TTC549 (cell line): Measurements from ENCODE around the gene RNF125.

Source experiments
- FAIRE-seq: peaks from 2 replicates; lab custom pipeline; 2012; peaks lifted over from hg19 to GRCh38; lab: Jason Lieb, UNC

RNF125 gene

DNA sequence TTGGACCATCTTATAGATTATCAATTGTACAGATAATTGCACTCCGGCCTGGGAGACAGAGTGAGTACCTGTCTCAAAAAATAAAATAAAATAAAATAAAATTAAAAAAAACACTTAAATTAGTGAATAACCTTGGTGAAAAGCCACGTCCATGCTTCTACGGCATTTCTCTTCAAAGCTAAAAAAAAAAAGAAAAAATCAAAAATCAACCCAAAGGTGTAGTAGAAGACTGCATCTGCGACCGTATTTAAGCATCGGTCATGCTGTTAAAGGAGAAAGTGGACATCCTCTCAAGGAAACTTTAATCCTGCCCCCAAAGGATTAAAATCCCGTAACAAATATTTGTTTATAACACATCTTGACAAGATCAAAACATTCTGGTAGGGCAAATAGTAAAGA lies 72.7 kb downstream of the RNF125 start:
- no peak for FAIRE-seq

GRCh38 chr18:32091724-32092421 lies 73.2 kb downstream of the RNF125 start, which contains the start of gene RNF138:
TSS of gene RNF138 (plus strand) at chr18:32091874. CDS start at chr18:32092777, 903 bp downstream.
- no peak for FAIRE-seq

DNA sequence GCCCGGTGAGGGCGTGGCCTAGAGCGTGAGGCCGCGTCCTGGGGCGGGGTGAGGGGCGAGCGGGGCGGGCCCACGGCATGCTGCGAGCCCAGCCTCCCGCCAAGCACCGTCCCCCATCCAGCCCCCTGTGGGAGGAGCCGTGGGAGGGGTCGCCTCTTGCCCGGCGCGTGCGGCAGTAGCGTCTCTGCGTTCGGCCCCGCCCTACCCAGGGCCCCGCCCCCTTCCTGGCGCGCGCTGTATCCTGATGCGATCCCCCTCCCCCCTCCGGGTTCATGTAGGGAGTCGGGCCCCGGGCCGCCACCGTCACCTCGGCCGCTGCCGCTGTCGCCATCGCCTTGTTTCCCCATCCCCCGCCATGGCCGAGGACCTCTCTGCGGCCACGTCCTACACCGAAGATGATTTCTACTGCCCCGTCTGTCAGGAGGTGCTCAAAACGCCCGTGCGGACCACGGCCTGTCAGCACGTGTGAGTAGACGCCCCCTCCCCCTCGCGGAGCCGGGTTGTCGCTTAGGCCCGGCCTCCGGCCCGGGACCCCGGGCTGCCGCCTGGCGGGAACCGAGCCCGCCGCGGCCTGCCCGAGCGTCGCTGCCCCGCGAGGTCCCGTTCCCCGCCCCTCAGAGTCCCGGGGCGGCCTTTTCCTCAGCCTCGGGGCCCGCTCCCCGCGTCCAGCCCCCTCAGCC lies 73.9 kb downstream of the RNF125 start:
- no peak for FAIRE-seq

DNA sequence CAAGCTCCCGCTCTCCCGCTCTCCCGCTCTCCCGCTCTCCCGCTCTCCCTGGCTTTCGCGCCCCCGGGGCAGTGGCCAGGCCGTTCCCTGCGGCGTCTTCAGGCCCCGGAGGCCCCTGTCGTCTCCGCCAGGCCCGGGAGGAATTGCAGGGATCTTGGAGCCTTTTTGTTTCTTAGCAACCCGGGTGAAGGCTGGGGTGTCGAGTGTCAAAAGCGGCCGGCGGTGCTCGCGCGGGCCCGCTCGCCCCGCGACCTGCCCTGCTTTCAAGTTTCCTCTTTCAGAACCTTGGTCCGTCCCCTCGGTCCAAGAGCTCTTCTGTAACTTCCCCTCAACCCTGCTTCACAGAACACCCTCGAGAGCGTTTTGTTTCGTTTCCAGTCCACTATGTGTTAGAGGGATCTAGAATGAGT lies 74.5 kb downstream of the RNF125 start:
- no peak for FAIRE-seq

DNA sequence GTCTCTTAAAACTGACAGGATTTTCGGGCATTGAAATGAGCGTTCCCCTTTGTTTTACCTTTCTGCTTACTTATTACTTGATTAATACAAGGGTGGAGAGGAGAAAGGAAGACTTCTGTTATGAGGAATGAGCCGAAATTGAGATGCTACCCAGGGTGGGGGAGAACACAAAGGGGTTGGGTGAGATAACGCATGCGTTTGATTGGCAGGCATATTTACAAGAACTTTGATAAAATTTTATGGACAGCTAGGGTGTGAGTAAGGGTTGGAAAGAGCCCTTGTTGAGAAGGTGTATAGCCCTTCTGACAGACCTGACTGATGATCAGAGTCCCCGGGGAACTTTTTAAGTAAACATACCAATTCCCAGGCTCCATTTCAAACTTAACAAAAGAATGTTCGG lies 74.9 kb downstream of the RNF125 start:
- no peak for FAIRE-seq

GRCh38 chr18:32095192-32095899 lies 76.7 kb downstream of the RNF125 start:
- FAIRE-seq = no peak

DNA sequence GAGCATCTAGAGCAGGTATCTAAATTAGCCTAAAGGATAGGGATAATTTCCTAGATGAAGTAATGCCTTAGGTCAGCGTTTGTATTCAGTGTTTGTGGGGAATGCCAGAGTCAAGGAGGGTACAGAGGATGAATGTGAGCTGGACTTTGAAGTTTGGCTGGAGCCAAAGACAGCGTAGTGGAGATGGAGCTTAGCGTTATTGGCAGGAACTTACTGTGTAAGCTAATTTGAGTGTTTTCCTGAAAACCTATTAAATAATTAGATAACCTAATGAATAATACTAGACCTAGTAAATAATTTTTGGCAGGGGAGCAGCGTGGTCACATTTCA lies 77.2 kb downstream of the RNF125 start:
- no peak for FAIRE-seq

DNA sequence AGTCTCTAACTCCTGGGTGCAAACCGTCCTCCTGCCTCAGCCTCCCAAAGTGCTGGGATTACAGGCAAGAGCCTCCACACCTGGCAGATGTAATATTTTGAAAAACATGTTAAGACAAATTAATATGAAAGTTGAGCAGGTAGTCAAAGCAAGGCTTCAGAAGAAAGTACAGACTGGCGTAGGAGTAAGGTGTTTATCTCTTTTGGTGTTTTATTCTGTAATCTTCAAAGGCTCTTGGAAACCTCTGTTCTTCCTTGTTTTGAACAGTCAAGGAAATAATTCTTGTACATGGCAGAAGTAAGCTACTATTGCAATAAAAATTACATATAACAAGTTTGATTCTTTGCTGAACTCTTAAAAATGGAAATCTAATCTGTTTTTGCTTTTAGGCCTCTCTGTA lies 78.3 kb downstream of the RNF125 start:
- FAIRE-seq = no peak

- FAIRE-seq = no peak
Observed at GRCh38 chr18:32104516-32104915, 85.9 kb downstream of the RNF125 start.

- no peak for FAIRE-seq
Observed at GRCh38 chr18:32110005-32110404, 91.4 kb downstream of the RNF125 start.

DNA sequence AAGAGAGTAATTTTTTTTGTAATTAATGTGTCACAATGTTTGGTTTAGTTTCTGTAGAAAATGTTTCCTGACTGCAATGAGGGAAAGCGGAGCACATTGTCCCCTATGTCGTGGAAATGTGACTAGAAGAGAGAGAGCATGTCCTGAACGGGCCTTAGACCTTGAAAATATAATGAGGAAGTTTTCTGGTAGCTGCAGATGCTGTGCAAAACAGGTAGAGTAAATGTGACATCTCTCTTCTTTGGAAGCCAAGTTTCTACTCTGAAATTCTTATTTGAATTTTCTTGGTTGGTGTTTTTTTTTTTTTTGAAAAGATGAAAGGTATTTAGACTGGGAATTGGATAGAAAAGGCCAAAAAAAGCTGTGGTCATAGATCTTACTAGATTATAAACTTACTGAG lies 93.1 kb downstream of the RNF125 start:
- no peak for FAIRE-seq

DNA sequence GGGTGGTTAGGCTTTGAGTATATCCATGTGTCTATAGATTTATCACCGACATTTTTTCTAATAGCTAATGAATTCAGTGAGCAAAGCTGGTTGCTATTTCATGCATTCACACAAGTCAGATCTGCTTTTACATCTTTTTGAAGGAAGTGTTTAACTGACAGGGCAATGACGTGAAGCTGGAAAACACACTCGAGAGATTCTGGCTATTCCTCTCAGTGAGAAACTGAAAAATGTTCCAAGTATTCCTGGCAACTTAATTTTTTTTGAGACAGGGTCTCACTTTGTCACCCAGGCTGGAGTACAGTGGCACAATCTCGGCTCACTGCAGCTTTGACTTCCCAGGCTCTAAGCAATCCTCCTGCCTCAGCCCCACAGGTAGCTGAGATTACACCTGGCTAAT lies 94.2 kb downstream of the RNF125 start:
- no peak for FAIRE-seq

GRCh38 chr18:32114293-32114942 lies 95.8 kb downstream of the RNF125 start:
- no peak for FAIRE-seq

- no peak for FAIRE-seq
Observed at GRCh38 chr18:32122039-32122438, 103.4 kb downstream of the RNF125 start.
